GM11168 (cell line): Measurements from ENCODE around the gene DUS2.

Experiments used
- in situ Hi-C: fragments of 300-500 bp; cut with MboI; formaldehyde crosslinking; loops from one replicate; pipeline ENCODE4 v1.12.0; 2022; ENCODE audit warnings: low sequenced_read_pairs; ENCODE audit not compliant: unreplicated experiment

The DUS2 gene

DNA sequence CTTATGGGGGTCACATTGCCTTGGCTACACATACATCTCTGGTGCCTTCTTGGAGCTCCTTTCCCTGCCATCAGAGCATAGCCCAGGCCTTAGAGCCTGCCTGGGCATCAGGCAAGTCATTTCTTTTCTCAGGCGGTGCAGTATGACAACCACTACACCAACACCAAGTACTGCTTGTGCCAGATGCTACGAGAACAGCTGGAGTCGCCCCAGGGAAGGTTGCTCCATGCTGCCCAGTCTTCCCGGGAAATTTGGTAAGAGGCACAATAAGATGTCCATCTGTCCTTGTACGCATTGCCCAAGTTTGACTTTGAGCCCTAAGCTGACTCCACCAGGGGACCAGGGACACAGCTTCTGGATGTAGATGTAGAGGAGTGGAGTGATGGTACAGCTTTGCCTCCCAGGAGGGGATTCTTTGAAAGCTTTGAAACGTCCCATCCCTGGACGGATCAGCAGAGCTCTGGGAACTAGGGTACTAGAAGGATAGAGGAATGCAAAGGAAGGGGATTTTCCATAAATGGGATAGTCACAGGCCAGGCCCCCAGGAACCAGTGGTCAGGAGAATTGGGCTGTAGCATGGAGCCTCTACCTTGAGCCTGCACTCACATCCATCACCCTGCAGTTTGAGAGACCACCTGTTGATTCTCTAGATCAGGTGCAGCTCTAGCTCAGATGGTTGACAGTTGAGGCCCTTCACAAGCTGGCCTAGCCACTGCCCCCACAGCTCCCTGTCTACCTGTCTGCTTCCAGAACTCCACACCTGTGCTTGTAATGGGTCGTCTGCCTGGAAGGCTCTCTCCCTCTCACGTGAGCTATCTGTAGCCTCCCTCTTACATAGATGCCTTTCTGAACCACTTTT lies 51.0 kb downstream of the DUS2 start:
- in situ Hi-C loops = loop anchor here (5.0 kb wide), 1 partner anchor 153 kb away; no protein-coding TSS in a partner anchor

DNA sequence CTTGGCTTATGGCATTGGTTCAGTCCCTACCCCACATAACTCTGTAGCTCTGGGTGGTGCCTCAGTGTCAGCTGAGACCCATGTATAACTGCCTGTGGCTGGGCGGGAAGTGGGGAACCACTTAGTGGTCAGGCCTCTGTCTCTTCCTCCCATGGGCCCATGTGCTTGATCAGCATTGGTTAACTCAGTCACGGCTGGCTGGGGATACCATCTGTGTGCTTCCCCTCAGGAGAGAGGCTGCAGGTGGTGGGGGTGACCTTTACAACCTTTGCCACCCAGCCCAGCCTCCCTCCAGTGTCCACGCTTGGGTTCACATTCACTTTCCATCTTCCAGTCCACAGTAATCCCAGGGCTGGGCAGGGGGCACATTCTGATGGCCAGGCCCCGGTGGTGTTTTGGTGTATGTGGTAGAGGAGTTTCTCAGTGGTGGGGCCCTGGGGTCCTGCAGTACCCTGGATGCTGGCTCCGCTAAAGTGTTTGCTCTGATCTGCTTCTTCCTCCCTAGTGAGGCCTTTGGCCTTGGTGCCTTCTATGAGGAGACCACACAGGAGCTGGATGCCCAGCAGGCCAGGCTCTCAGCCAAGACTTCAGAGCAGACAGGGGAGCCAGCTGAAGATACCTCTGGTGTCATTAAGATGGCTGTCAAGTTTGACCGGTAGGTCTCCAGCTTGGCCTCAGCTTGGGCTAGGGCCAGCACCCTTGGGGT lies 51.9 kb downstream of the DUS2 start:
- in situ Hi-C loops = loop anchor here (5.0 kb wide), 1 partner anchor 152 kb away; no protein-coding TSS in a partner anchor

DNA sequence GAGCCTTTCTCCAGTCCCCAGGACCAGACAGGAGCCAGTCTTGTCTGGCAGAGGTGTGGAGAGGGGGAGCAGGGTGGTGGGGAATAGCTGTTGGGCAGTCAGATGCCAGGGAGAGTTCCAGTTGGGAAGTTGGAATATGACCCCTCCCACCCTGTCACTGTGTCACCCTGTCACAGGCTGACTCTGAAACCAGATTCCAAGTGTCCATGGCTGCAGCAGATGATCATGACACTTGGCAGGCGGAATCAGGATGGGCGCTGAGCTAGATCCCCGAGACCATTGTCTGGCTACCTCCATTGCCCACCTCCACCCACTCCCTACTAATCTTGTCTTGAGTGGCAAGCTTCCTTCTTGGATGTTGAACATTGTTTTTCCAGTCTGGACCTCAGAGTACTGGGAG lies 52.9 kb downstream of the DUS2 start:
- in situ Hi-C loops = no loop called here

DNA sequence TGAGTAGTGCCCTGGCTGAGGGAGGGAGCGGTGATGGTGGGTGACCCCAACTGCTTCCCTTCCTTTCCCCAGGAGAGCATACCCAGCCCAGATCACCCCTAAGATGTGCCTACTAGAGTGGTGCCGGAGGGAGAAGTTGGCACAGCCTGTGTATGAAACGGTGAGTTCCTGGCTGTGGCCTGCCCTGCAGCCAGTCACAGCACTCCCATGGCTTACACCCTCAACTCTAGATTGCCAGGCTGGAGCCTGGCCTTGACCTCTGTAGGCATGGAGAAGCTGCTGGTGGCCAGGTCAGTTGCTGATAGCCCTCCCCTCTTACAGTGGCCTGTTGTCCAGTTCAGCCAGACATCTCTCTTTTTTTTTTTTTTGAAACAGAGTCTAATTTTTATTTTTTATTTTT lies 53.5 kb downstream of the DUS2 start:
- in situ Hi-C loops = no loop called here

DNA sequence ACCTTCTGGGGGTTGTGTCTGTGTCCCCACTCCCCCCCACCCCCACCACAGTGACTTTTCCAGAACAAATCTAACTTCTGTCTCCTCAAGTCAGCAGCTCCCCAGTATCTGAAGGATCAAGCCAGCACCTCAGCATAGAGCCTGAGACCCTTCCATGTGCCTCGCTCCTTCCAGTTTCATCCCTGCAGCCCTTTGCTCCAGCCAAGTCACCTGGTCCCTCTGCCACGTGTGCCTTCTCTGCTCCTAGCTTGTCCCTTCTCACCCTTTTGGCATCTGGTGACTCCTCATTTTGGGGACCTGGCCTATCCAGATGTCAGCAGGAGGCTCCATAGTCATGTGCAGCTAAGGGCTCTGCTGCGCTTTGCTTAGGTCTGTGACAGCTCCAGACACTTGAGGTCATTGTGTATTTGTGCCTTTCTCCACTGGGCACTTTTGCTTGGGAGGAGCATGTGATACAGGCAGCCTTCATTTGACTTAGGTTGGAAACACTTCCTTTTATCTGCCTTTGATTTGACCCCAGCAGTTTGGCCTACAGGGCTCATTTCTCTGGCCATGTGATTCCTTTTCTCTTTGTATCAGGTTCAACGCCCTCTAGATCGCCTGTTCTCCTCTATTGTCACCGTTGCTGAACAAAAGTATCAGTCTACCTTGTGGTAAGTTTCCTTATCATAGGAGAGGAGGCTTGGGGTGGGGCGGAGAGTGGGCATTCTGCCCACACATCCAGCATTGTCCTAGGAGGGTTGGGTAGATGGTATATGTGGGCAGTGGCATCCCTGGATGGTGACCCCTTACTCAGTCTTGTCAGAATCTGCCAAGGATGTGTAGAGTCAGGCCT lies 55.0 kb downstream of the DUS2 start:
- in situ Hi-C loops = no loop called here

- in situ Hi-C loops = no loop called here
These were observed 55.8 kb downstream of the DUS2 start for GRCh38 chr16:68078701-68079375.

- in situ Hi-C loops = no loop called here
These were observed 56.2 kb downstream of the DUS2 start for GRCh38 chr16:68079376-68079625.

DNA sequence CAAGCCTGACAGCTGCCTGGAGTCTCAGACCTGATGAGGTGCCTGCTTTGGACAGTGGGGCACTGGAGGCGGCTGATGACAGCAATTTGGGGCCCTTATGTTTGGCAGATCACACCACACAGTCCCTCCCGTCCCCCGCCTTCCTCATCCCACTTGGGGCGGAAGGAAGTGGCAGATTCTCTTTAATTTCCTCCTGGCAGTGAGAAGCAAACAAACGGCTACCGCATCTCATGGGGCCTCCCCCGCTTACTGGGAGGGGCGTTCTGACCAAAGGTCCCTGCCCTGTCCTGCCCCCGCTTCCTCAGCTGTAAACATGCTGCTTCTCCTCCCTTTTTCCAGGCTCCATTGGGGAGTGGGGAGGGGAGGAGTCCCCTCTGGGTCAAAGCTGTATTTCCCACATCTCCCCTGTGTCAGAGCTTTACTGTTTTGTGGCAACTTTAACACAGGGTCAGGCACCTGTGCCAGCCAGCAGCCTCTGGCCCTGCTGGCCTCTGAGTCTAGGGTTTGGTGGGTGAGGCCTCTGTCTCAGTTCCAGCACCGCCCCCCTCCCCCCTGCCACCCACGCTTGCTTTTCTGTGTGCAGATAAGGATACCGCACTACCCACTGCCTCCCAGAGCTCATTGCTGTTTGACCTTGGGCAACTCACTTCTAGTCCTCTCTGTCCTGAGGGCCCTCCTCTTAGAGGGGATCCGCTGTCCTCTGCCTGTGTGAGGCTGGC lies 56.7 kb downstream of the DUS2 start:
- in situ Hi-C loops = no loop called here

- in situ Hi-C loops = no loop called here
These were observed 59.0 kb downstream of the DUS2 start for GRCh38 chr16:68081861-68082628.

- in situ Hi-C loops = no loop called here
These were observed 59.6 kb downstream of the DUS2 start for GRCh38 chr16:68082629-68083238.

GRCh38 chr16:68083239-68083781 lies 60.2 kb downstream of the DUS2 start:
- in situ Hi-C loops = no loop called here

- in situ Hi-C loops = no loop called here
These were observed 60.9 kb downstream of the DUS2 start for GRCh38 chr16:68083861-68084503.

DNA sequence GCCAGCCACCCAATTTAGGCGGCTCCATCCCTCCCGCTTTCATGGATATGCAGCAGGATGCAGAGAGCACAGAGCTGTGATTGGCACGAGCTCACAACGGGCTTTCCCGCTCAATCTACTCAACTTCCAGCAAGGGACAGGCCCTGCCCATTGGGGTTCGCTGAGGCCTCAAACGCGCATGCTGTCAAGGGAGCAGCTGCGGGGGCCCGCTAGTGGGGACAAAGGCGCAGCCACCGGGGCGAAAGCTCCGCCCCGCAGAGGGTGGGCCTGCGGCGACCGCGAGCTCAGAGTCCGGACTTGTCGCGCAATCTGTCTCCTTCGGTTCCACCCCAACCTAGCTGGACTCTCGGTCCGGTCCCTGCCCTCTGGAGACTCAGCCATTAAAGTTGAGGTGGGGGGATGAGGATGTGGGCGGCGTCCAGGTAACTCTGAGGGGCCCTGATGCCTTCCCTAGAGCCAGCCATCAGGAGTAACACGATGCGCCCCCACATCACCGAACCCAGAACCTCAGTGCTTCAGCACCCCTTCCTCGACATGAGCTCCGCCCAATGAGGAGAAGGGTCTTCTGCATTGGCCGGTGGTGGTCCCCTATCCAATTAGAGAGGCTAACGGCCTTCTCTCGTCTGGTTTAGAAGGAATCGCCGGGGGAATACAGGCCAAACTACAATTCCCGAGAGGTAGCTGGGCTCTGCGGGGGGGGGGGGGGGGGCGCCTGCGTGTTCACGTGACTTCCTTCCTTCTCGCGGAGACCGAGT lies 61.6 kb downstream of the DUS2 start:
- in situ Hi-C loops = no loop called here

DNA sequence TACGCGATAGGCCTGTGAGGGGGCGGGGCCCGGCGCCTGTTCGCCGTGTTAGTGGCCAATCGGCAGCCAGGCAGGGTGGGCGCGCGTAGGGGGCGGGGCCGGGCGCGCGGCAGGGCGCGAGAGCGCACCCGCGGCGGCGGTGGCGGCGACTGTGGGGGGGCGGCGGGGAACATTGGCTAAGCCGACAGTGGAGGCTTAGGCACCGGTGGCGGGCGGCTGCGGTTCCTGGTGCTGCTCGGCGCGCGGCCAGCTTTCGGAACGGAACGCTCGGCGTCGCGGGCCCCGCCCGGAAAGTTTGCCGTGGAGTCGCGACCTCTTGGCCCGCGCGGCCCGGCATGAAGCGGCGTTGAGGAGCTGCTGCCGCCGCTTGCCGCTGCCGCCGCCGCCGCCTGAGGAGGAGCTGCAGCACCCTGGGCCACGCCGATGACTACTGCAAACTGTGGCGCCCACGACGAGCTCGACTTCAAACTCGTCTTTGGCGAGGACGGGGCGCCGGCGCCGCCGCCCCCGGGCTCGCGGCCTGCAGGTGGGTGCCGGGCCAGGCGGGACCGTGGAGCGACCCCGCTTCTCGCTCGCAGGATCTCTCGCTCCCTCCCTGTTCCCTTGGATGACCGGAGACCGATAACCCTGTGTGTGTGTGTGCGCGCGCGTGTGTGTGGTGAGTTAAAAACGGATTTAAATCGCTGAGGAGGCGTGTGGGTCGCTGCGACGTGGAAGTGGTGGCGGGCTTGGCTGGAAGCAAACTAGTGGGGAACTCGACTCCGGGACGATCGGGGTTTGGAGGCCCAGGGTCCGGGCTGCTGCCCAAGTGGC lies 62.4 kb downstream of the DUS2 start, which contains the start of gene NFATC3:
TSS of gene NFATC3 (plus strand) at position 112 of the 813 bp plus-strand sequence. CDS start at position 424, 312 bp downstream.
- in situ Hi-C loops = no loop called here

DNA sequence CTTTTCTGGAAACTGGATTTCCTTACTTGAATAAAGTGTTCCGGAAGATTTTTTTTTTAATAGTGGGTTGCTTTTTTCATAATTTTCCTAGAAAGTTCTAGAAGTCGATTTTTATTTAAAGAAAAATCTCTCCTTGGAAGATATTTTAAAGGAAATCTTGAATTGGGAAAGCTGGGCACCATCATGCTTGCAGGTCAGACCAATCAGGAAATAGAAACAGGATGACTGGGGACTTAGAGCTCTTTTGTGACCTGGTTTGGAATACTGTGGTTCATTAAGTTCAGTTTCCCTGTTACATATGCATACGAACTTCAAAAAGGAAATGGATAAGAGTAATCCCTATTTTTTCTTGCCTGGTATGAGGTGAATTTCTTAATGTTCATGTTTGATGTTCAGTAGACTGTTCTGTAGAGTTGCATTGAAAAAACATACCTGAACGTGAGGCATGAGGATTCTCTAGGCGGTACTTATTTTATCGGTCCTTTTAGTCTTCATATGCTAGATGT lies 63.3 kb downstream of the DUS2 start:
- in situ Hi-C loops = no loop called here

DNA sequence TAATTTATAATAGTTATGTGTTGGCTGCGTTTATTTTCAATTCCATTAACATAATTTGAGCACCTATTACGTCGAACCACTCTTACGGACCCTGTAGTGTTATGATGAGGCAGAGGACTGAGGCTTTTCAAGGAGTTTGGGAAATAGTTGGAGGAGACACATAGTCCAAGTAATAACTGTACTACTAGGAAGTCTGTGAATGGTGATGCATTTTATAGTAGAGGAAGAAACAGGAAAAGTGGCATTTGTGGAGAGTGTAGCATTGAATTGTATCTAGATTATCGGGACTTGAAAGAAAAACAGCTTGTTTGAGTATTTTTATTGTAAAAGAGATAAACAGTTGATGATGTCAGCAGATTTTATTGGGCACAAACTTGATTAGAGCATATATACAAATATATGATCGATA lies 63.8 kb downstream of the DUS2 start:
- in situ Hi-C loops = no loop called here
